HCT116 (cell line): ENCODE results near the gene DAAM1.

ENCODE experiments used
- CEBPB ChIP-seq: IDR thresholded peaks from 2 replicates; pipeline ENCODE4 v1.6.1; 2012; ENCODE audit warnings: low read depth
- CTCF ChIP-seq, 3 experiments: fragments of 200-600 bp in 1 of 3; sonication (generic) in 1 of 3; IDR thresholded peaks in 2 of 3; conservative IDR thresholded peaks in 1 of 3; 2 replicates each; pipeline ENCODE4 v1.5.1; 2012 to 2017; ENCODE audit warnings: low read depth in 2 of 3, low read length in 2 of 3, antibody characterized with exemption in 1 of 3, borderline replicate concordance in 1 of 3, control low read depth in 1 of 3, mild to moderate bottlenecking in 1 of 3, mixed read lengths in 1 of 3, mixed run types in 1 of 3, moderate library complexity in 1 of 3; ENCODE audit not compliant: insufficient read depth in 1 of 3
- EZH2 ChIP-seq: fragments of 200-600 bp; sonication (generic); IDR thresholded peaks from 2 replicates; pipeline ENCODE4 v1.6.1; 2017; ENCODE audit warnings: antibody characterized with exemption, mixed run types
- EZH2phosphoT487 ChIP-seq: fragments of 200-600 bp; IDR thresholded peaks from 2 replicates; pipeline ENCODE4 v1.6.1; 2018; ENCODE audit warnings: antibody characterized with exemption, borderline replicate concordance
- MAX ChIP-seq: IDR thresholded peaks from 2 replicates; pipeline ENCODE4 v1.6.1; 2012
- POLR2A ChIP-seq: IDR thresholded peaks from 2 replicates; pipeline ENCODE4 v1.7.0; 2011; ENCODE audit warnings: borderline replicate concordance; ENCODE audit not compliant: insufficient read depth, insufficient read length; ENCODE audit errors: extremely low read depth
- POLR2AphosphoS5 ChIP-seq: IDR thresholded peaks from 2 replicates; pipeline ENCODE4 v1.6.1; 2011; ENCODE audit warnings: mild to moderate bottlenecking, low read depth, low read length, moderate library complexity
- RAD21 ChIP-seq: IDR thresholded peaks from 2 replicates; pipeline ENCODE4 v1.6.1; 2012; ENCODE audit warnings: low read depth, mild to moderate bottlenecking
- SIN3A ChIP-seq: IDR thresholded peaks from 2 replicates; pipeline ENCODE4 v1.6.1; 2012; ENCODE audit warnings: low read depth
- SP1 ChIP-seq: IDR thresholded peaks from 2 replicates; pipeline ENCODE4 v1.6.1; 2012; ENCODE audit warnings: low read depth
- YY1 ChIP-seq: IDR thresholded peaks from 2 replicates; pipeline ENCODE4 v1.6.1; 2011; ENCODE audit warnings: low read length, low read depth, moderate library complexity, mild to moderate bottlenecking; ENCODE audit not compliant: insufficient replicate concordance; ENCODE audit errors: extremely low read depth
- ZNF274 ChIP-seq: fragments of 200-500 bp; sonication (Bioruptor generic); IDR thresholded peaks from 2 replicates; pipeline ENCODE4 v1.6.1; 2014; ENCODE audit warnings: mild to moderate bottlenecking, low read depth, low read length, inconsistent platforms

GRCh38 chr14:59352961-59353360 lies 164.5 kb downstream of the DAAM1 start:
- TF ChIP-seq CTCF (IDR thresholded peaks at IDR 0.05 in 2 of 3, conservative IDR thresholded peaks at IDR 0.05 in 1 of 3; ENCODE audit: borderline replicate concordance in 1 of 3, insufficient read depth in 1 of 3, low read depth in 2 of 3, low read length in 2 of 3) (no peak), POLR2A (no peak), YY1 (no peak), MAX (no peak), EZH2 (no peak), POLR2AphosphoS5 (no peak), EZH2phosphoT487 (no peak), SIN3A (no peak), CEBPB (no peak), RAD21 (no peak), SP1 (no peak), ZNF274 (no peak)
